ENCODE measurements around the gene PFDN4.

The PFDN4 gene

DNA sequence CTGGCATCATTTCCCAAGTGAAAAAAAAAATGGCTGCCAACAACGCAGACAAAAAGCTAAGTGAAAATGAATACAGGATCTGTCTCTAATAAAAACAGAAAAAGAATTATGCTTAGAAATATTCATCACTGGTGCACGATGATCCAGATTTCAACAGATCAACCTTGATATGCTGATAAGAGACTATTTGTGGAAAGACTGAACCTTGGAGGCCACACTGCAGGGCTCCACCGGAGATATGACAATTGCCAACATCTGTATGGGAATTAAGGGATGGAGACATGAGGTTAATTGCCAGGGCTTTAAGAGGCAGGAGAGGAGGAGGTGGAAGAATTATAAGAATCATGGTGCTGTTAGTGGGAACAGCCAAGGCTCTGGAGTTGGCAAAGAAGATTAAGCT is 48.3 kb downstream of the PFDN4 start:
- TF ChIP-seq ZNF132 (tag by site-specific recombination; IDR thresholded peaks at IDR 0.05; ENCODE audit: borderline replicate concordance) (no peak), RBAK (tag by site-specific recombination; IDR thresholded peaks at IDR 0.05) (no peak), ZNF707 (tag by site-specific recombination; IDR thresholded peaks at IDR 0.05) (no peak), ZNF274 (IDR thresholded peaks at IDR 0.05; ENCODE audit: low read length) (no peak), ZNF274 (tag by site-specific recombination; IDR thresholded peaks at IDR 0.05; ENCODE audit: borderline replicate concordance) (no peak), IKZF3 (tag by site-specific recombination; IDR thresholded peaks at IDR 0.05) (no peak), ZFP41 (tag by site-specific recombination; IDR thresholded peaks at IDR 0.05; ENCODE audit: borderline replicate concordance) (no peak), KLF10 (tag by site-specific recombination; IDR thresholded peaks at IDR 0.05) (no peak), ZNF561 (tag by site-specific recombination; IDR thresholded peaks at IDR 0.05; ENCODE audit: borderline replicate concordance) (no peak), ZNF473 (tag by site-specific recombination; IDR thresholded peaks at IDR 0.05) (no peak), ZFP37 (tag by site-specific recombination; IDR thresholded peaks at IDR 0.05) (no peak), ZNF24 (tag by site-specific recombination; IDR thresholded peaks at IDR 0.05) (no peak), ZNF530 (tag by site-specific recombination; IDR thresholded peaks at IDR 0.05; ENCODE audit: low read depth) (no peak), ZNF600 (tag by site-specific recombination; IDR thresholded peaks at IDR 0.05) (no peak), ZNF558 (tag by site-specific recombination; IDR thresholded peaks at IDR 0.05) (no peak)
- TF ChIP-seq, protein P1, sequence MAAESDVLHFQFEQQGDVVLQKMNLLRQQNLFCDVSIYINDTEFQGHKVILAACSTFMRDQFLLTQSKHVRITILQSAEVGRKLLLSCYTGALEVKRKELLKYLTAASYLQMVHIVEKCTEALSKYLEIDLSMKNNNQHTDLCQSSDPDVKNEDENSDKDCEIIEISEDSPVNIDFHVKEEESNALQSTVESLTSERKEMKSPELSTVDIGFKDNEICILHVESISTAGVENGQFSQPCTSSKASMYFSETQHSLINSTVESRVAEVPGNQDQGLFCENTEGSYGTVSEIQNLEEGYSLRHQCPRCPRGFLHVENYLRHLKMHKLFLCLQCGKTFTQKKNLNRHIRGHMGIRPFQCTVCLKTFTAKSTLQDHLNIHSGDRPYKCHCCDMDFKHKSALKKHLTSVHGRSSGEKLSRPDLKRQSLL (tag by site-specific recombination; IDR thresholded peaks at IDR 0.05): no peak
- no peak overlapping the region for H3K27ac ChIP-seq (ENCODE audit: extremely low read depth, low read depth, low read length)
- no peak overlapping the region for H3K4me3 ChIP-seq (ENCODE audit: low read depth, low read length)
- ChIA-PET CTCF (no interaction called here), POLR2A (no interaction called here)
- H3K4me1 ChIP-seq (ENCODE audit: control insufficient read depth, insufficient read depth, low read length): no peaks in the 10 kb centered on the region
- H3K36me3 ChIP-seq (ENCODE audit: control insufficient read depth in 2 of 2, insufficient read depth in 1 of 2, low read length in 2 of 2): no peaks in the 10 kb centered on the region
- H3K9me3 ChIP-seq (ENCODE audit: control insufficient read depth, insufficient read depth, low read depth, low read length): no peaks in the 10 kb centered on the region

DNA sequence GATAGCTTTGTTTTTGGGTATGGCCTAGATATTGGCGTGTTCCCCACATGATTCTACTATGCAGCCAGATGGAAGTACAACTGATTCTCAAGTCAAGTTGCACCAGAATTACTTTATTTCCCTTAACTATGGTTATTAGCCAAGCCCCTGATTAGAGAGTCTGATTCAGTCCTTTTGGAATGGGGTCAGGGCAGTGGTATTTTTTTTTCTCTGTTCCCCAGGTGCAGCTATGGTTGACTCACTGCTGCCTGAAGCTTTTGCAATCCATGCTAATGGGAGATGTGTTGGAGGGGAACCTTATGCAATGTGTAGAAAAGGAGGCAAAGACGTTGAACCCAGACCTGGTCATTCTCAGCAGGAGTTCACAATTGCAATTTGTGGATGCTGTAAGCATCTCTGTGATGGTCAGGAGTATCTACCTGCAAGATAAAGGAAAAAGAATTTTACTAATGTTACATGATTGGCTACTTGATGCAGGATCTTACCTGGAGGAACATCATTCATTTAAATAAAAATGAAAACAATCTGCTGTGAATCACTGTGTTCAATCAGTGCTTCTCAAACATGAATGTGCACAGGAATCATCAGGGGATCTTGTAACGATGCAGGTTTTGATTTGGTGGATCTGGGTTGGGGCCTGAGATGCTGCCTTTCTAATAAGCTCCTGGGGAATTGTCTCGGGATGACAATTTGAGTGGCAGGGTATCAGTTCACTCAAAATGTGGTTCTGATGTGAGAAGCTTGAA is 49.4 kb downstream of the PFDN4 start:
- Histone ChIP-seq H3K27ac (ENCODE audit: extremely low read depth, low read depth, low read length) (no peak overlapping the region), H3K4me1 (ENCODE audit: control insufficient read depth, insufficient read depth, low read length) (no peaks in the 10 kb centered on the region), H3K9me3 (ENCODE audit: control insufficient read depth, insufficient read depth, low read depth, low read length) (no peaks in the 10 kb centered on the region), H3K36me3 (ENCODE audit: control insufficient read depth in 2 of 2, insufficient read depth in 1 of 2, low read length in 2 of 2) (no peaks in the 10 kb centered on the region), H3K4me3 (ENCODE audit: low read depth, low read length) (no peak overlapping the region)
- TF ChIP-seq, protein P1 (tag by site-specific recombination; IDR thresholded peaks at IDR 0.05): no peak
- TF ChIP-seq ZNF426 (tag by site-specific recombination; IDR thresholded peaks at IDR 0.05) (0 out of 2 replicates have a peak, but pooled peaks have one; percentile 2), KLF1 (tag by site-specific recombination; IDR thresholded peaks at IDR 0.05) (no peak), GLIS2 (tag by site-specific recombination; IDR thresholded peaks at IDR 0.05) (no peak)
- ChIA-PET POLR2A (no interaction called here), CTCF (no interaction called here)

DNA sequence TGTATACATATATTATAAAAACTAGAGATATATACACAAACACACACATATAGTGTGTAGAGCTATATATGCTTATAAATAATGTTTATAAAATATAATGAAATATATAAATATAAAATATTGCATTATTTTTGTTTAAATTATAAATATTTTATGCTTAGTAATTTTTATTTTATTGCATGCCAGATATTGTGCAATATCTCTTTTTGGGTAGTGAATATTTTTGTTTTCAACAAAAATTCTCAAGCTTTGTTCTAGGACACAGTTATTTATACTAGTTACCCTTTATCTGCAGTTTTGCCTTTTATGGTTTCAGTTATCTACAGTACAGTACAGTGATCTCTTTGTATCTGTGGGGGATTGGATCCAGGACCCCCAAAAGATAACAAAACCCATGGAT is 52.2 kb downstream of the PFDN4 start:
- Histone ChIP-seq H3K9me3 (ENCODE audit: control insufficient read depth, insufficient read depth, low read depth, low read length) (no peaks in the 10 kb centered on the region), H3K36me3 (ENCODE audit: control insufficient read depth in 2 of 2, insufficient read depth in 1 of 2, low read length in 2 of 2) (no peaks in the 10 kb centered on the region), H3K4me1 (ENCODE audit: control insufficient read depth, insufficient read depth, low read length) (no peaks in the 10 kb centered on the region), H3K27ac (ENCODE audit: extremely low read depth, low read depth, low read length) (no peak overlapping the region), H3K4me3 (ENCODE audit: low read depth, low read length) (no peak overlapping the region)
- POLR2A ChIA-PET: no interaction called here
- CTCF ChIA-PET: interaction anchor here (0.8 kb wide), 1 partner anchor 16 kb away, joined by 3 read pairs; no protein-coding TSS in a partner anchor
- TF ChIP-seq ZNF624 (tag by site-specific recombination; IDR thresholded peaks at IDR 0.05) (no peak), ZNF555 (tag by site-specific recombination; conservative IDR thresholded peaks at IDR 0.05) (no peak), ZNF37A (tag by site-specific recombination; IDR thresholded peaks at IDR 0.05) (no peak)
- TF ChIP-seq, protein P2, sequence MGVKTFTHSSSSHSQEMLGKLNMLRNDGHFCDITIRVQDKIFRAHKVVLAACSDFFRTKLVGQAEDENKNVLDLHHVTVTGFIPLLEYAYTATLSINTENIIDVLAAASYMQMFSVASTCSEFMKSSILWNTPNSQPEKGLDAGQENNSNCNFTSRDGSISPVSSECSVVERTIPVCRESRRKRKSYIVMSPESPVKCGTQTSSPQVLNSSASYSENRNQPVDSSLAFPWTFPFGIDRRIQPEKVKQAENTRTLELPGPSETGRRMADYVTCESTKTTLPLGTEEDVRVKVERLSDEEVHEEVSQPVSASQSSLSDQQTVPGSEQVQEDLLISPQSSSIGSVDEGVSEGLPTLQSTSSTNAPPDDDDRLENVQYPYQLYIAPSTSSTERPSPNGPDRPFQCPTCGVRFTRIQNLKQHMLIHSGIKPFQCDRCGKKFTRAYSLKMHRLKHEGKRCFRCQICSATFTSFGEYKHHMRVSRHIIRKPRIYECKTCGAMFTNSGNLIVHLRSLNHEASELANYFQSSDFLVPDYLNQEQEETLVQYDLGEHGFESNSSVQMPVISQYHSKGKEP (tag by site-specific recombination; IDR thresholded peaks at IDR 0.05): no peak

All from HEK293 (cell line).